Stimulated activated CD4-positive, alpha-beta T cell treated with anti-CD3 and anti-CD28 coated beads, Interleukin-1b, Interleukin-23, amount 100 ng/mL, for 24 hours (primary cell): ENCODE results near the gene HTT.
A peak's percentile ranks its signal among the peaks of the same experiment; 100 is the strongest.
"Not testable (repeated sequence)": the region's sequence is repeated elsewhere in the genome, so short reads cannot be mapped to it uniquely, and the experiment has no call there.

ENCODE experiments used
- DNase-seq, 4 experiments: peaks; one replicate each; pipeline ENCODE4 v3.0.0-alpha.2; 2020; ENCODE audit warnings: low read depth in 4 of 4, low spot score in 1 of 4

HTT gene

GRCh38 chr4:3077796-3078195, 3.3 kb downstream of the HTT start:
- DNase-seq: peak in 1 of 4 experiments; percentile 9

GRCh38 chr4:3079694-3080123, 5.2 kb downstream of the HTT start:
- DNase-seq: no peak

- no peak for DNase-seq
Observed at GRCh38 chr4:3082925-3083515, 8.5 kb downstream of the HTT start.

- DNase-seq: no peak
Observed at GRCh38 chr4:3083732-3084131, 9.3 kb downstream of the HTT start.

- no peak for DNase-seq
Observed at GRCh38 chr4:3085948-3086670, 11.6 kb downstream of the HTT start.

- DNase-seq: no peak
Observed at GRCh38 chr4:3087115-3087797, 12.8 kb downstream of the HTT start.

GRCh38 chr4:3091464-3091863, 17.0 kb downstream of the HTT start:
- no peak for DNase-seq

- DNase-seq: not testable (repeated sequence)
Observed at GRCh38 chr4:3094701-3095100, 20.2 kb downstream of the HTT start.

GRCh38 chr4:3096202-3096601, 21.7 kb downstream of the HTT start:
- DNase-seq: no peak

GRCh38 chr4:3098346-3098745, 23.9 kb downstream of the HTT start:
- no peak for DNase-seq

- DNase-seq: peak; percentile 75 to 89 (median 85)
Observed at GRCh38 chr4:3106339-3107186, 32.1 kb downstream of the HTT start.

GRCh38 chr4:3107271-3107670, 32.8 kb downstream of the HTT start:
- DNase-seq: no peak

- no peak for DNase-seq
Observed at GRCh38 chr4:3107691-3108121, 33.2 kb downstream of the HTT start.

- no peak for DNase-seq
Observed at GRCh38 chr4:3108211-3108610, 33.7 kb downstream of the HTT start.

GRCh38 chr4:3111461-3111860, 37.0 kb downstream of the HTT start:
- DNase-seq: no peak

- DNase-seq: no peak
Observed at GRCh38 chr4:3112201-3112600, 37.7 kb downstream of the HTT start.

- DNase-seq: no peak
Observed at GRCh38 chr4:3112609-3113469, 38.4 kb downstream of the HTT start.

- DNase-seq: no peak
Observed at GRCh38 chr4:3114377-3114776, 39.9 kb downstream of the HTT start.

- no peak for DNase-seq
Observed at GRCh38 chr4:3115637-3116270, 41.3 kb downstream of the HTT start.

GRCh38 chr4:3116955-3117354, 42.5 kb downstream of the HTT start:
- DNase-seq: no peak
